ENCODE results near the gene TRH. TPM values are rescaled to one million over a fixed set of nuclear protein-coding genes. Genes with fewer than 3 reads are reported as not detected.
A peak's percentile ranks its signal among the peaks of the same experiment; 100 is the strongest.
"Not testable (repeated sequence)": the region's sequence is repeated elsewhere in the genome, so short reads cannot be mapped to it uniquely, and the experiment has no call there.

TRH gene
- total RNA-seq, 2 experiments from 2014 or later, result not detected

DNA sequence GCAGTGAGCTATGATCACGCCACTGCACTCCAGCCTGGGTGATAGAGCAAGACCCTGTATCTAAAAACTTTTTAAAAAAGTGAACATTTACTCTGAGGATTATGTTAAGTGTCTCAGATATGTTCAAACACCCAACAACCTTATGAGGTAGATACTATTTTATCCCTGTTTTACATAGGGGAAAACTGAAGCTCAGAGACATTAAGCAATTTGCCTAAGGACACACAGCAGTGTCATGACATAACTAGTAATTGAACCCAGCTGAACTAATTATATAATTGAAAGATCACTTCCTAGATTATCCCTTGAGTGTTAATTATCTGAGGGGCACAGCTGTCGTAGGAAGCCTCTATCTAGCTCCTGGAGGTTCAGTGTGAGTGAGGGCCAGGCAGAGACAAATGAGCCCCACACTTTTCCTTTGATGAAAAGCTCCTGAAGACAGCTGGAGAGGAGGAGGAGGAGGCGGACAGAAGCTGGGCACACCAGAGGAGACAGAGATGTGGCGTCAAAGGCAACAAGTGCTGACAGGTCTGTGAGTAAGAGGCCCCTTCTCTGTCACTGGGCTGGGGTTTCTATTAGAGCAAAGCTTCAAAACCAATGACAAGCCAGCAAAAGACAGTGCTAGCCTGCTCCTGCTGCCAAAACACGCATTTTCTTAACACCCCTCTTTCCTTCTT lies 20.5 kb downstream of the TRH start:
- Mint-ChIP-seq H3K4me3 (no peak overlapping the region), H3K36me3 (ENCODE audit: low read depth) (no peaks in the 10 kb centered on the region), H3K9me3 (no peaks in the 10 kb centered on the region), H3K4me1 (no peaks in the 10 kb centered on the region), H3K27me3 (peaks cover 26% of the 10 kb centered on the region), H3K27ac (no peak overlapping the region)
- ChIA-PET CTCF (interaction anchor here (1.0 kb wide), 1 partner anchor 111 kb away, joined by 3 read pairs; no protein-coding TSS in a partner anchor), POLR2A (interaction anchor here (0.8 kb wide), 1 partner anchor 23 kb away, joined by 3 read pairs; no protein-coding TSS in a partner anchor)
- DNase-seq, result no peak

DNA sequence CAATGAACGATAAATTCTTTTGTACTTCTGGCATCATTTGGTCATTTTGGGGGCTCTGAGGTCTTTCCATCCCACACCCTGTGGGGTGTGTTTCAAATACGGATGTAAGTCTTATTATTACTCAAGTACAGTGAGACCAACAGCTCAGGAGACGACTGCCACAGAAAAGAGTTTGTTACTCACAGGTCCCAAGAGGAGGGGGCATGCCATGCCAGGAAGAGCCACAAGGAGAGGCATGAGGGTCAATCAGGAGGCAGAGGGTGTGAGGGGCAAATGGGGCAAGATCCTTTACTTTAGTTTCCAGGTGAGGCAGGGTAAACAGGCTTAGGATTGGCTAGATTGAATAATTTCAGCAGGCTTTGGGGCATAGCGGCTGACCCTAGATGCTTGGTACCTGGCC lies 21.6 kb downstream of the TRH start:
- H3K9me3 Mint-ChIP-seq, result no peaks in the 10 kb centered on the region
- POLR2A ChIA-PET, result no interaction called here
- peaks cover 31% of the 10 kb centered on the region for H3K27me3 Mint-ChIP-seq
- CTCF ChIA-PET, result no interaction called here
- no peak overlapping the region for H3K27ac Mint-ChIP-seq
- no peak overlapping the region for H3K4me3 Mint-ChIP-seq
- no peaks in the 10 kb centered on the region for H3K36me3 Mint-ChIP-seq (ENCODE audit: low read depth)
- no peak for DNase-seq
- no peaks in the 10 kb centered on the region for H3K4me1 Mint-ChIP-seq

DNA sequence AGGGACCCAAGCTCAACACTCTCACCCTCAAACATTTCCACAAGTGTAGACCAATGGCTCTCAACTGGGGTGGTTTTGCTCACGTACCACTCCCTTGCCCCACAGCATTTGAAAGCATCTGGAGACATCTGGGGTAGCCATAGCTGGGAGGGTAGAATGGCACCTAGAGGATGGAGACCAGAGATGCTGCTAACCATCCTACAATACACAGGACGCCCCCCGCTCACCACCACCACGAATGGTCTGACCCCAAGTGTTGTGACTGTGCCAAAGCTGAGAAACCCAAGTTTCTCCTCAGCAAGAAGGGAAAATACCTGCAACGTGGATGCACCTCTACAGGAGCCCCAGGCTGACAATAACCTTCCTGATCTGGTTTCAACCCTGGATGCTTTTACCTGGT lies 24.7 kb downstream of the TRH start:
- H3K4me1 Mint-ChIP-seq; POLR2A ChIA-PET; CTCF ChIA-PET; H3K27ac Mint-ChIP-seq; H3K9me3 Mint-ChIP-seq; DNase-seq; H3K36me3 Mint-ChIP-seq (ENCODE audit: low read depth); H3K4me3 Mint-ChIP-seq: not testable (repeated sequence)
- peaks cover 44% of the 10 kb centered on the region for H3K27me3 Mint-ChIP-seq

DNA sequence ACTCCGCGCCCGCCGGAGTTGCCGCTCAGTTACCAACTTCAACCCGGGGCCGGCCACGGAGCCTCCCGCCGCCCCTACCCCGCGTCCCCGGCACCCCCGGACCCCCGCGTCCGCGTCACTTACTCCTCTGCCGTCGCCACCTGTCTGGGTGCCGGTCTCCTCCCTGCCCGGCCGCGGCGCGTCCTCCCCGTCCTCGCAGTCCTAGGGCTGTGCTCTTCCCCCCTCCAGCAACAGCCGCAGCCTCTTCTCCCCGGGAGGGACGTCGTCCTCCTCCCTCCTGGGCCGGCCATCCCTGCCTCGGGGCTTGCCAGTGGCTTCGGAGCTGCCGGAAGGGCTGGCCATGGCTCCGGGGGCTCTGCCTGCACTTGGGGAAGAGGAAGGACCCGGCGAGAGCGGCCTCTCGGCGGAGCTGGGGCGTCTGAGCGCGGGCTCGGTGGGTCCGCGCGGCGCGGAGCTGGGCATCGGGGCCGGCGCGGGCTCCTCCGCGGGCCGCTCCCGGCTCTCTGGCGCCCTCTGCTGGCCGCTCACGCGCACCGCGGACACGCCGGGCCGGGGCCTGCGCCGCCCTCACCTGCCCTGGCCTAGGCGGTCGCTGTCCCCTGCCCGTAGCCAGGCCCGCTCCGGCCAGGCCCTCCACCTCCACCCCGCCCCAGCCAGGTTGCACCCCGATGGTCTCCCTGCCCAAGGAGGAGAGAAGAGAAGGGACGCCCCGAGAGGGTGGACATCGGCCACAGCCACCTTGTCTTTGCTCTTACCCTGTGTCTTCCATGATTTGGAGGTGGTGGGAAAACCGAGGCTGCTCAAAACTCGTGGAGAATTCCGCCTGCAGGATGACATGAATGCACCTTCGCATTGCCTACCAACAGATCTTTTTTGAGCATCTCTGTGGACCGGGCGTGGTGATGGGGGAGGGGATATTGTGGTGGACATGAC lies 28.4 kb downstream of the TRH start:
- POLR2A ChIA-PET, H3K27ac Mint-ChIP-seq: not testable (repeated sequence)

DNA sequence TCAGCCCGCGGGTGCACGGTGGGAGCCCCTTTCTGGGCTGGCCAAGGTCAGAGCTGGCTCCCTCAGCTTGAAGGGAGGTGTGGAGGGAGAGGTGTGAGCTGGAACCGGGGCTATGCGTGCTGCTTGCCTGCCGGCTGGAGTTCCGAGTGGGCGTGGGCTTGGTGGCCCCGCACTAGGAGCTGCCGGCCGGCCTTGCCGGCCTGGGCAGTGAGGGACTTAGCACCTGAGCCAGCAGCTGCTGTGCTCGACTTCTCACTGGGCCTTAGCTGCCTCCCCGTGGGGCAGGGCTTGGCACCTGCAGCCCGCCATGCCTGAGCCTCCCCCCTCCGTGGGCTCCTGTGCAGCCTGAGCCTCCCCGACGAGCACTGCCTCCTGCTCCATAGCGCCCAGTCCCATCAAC lies 36.0 kb downstream of the TRH start:
- Mint-ChIP-seq H3K9me3 (no peaks in the 10 kb centered on the region), H3K27me3 (peaks cover 17% of the 10 kb centered on the region), H3K4me1 (no peaks in the 10 kb centered on the region), H3K36me3 (ENCODE audit: low read depth) (no peaks in the 10 kb centered on the region), H3K27ac (no peak overlapping the region), H3K4me3 (no peak overlapping the region)
- DNase-seq, result no peak
- POLR2A ChIA-PET, result no interaction called here
- CTCF ChIA-PET, result no interaction called here

More for the DNA sequence above, 28.4 kb downstream of the TRH start:
- peaks cover 48% of the 10 kb centered on the region for H3K27me3 Mint-ChIP-seq
- DNase-seq, result peak; percentile 63
- peak overlapping the region; percentile 21 for H3K4me3 Mint-ChIP-seq
- H3K4me1 Mint-ChIP-seq; H3K36me3 Mint-ChIP-seq (ENCODE audit: low read depth); H3K9me3 Mint-ChIP-seq: not testable (repeated sequence)
- CTCF ChIA-PET, result interaction anchor here (0.7 to 1.5 kb wide), 3 partner anchors 10 to 61 kb away, joined by 3 to 7 read pairs (median 3); no protein-coding TSS in a partner anchor

DNA sequence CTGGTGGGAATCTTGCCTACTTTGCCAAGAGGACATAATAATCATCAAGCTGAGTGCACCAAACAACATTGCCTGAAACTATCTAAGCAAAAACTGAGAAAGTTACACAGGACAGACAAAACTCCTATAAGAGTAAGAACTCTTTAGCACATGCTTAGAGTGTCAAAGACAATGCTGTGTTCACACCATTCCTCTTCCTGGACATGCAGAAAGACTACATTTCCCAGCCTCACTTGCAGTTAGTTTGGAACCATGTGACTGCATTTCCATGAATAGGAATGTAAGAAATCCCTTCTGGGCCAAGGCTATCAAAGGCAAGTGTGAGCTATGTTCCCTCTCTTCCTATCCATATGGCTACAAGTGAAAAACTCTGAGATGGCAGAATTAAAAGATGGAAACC lies 37.6 kb downstream of the TRH start:
- H3K4me1 Mint-ChIP-seq; H3K9me3 Mint-ChIP-seq; H3K27ac Mint-ChIP-seq; H3K27me3 Mint-ChIP-seq; POLR2A ChIA-PET; H3K4me3 Mint-ChIP-seq; H3K36me3 Mint-ChIP-seq (ENCODE audit: low read depth); DNase-seq: not testable (repeated sequence)
- CTCF ChIA-PET, result interaction anchor here (0.7 kb wide), 1 partner anchor 78 kb away, joined by 3 read pairs; no protein-coding TSS in a partner anchor

DNA sequence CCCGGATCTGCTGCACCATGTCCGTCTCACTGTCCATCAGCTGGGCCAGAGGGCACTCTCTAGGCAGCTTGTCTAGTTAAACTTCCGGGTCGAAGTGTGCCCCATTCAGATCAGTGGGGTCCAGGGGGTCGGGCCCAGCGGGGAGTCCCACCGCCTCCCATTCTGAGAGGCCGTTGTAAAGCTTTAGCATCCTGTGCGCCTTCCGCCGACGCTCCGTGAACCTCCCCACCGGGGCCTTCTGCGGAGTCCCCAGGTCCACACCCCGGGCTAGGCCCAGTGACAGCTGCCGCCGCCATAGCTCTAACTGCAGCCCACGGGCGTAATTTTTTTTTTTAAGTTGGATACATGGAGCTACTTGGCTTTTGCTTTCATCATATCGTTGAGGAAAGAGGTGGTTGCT lies 38.7 kb downstream of the TRH start:
- H3K27me3 Mint-ChIP-seq, result peaks cover 12% of the 10 kb centered on the region
- CTCF ChIA-PET, result interaction anchor here (1.0 kb wide), 1 partner anchor 84 kb away, joined by 3 read pairs; no protein-coding TSS in a partner anchor
- H3K27ac Mint-ChIP-seq; H3K9me3 Mint-ChIP-seq; POLR2A ChIA-PET; H3K36me3 Mint-ChIP-seq (ENCODE audit: low read depth); DNase-seq; H3K4me1 Mint-ChIP-seq; H3K4me3 Mint-ChIP-seq: not testable (repeated sequence)

DNA sequence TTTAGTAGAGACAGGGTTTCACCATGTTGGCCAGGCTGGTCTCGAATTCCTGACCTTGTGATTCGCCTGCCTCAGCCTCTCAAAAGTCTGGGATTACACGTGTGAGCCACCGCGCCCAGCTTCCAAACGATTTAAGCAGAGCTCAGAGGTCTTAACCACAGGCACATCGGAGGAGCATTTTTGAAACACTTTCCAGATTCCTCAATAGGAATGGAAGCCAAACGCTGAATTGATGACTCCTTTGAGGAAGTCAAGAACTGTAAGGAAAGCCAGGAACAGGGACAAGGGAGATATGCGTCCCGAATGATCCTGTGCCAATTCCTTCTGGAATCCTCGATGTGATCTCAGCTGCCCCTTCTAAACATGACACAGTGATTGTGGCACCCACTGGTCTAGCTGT lies 40.0 kb downstream of the TRH start:
- ChIA-PET POLR2A (no interaction called here), CTCF (no interaction called here)
- H3K4me1 Mint-ChIP-seq, result no peaks in the 10 kb centered on the region
- DNase-seq, result no peak
- no peaks in the 10 kb centered on the region for H3K9me3 Mint-ChIP-seq
- H3K27me3 Mint-ChIP-seq, result peaks cover 6% of the 10 kb centered on the region
- H3K36me3 Mint-ChIP-seq (ENCODE audit: low read depth), result no peaks in the 10 kb centered on the region
- H3K4me3 Mint-ChIP-seq, result no peak overlapping the region
- no peak overlapping the region for H3K27ac Mint-ChIP-seq

DNA sequence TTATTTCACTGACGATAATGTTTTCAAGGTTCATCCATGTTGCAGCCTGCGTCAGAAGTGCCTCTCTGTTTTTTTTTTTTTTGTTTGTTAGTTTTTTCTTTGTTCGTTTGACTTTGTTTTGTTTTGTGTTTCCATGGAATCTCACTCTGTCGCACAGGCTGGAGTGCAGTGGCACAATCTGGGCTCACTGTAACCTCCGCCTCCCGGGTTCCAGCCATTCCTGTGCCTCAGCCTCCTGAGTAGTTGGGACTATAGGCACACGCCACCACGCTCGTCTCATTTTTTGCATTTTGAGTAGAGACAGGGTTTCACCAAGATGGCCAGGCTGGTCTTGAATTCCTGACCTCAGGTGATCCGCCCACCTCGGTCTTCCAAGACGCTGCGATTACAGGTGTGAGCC lies 43.1 kb downstream of the TRH start:
- H3K4me1 Mint-ChIP-seq; H3K4me3 Mint-ChIP-seq; H3K36me3 Mint-ChIP-seq (ENCODE audit: low read depth); POLR2A ChIA-PET; DNase-seq; H3K27ac Mint-ChIP-seq; H3K9me3 Mint-ChIP-seq: not testable (repeated sequence)
- CTCF ChIA-PET, result interaction anchor here (0.7 kb wide), 1 partner anchor 86 kb away, joined by 3 read pairs; no protein-coding TSS in a partner anchor
- peaks cover 19% of the 10 kb centered on the region for H3K27me3 Mint-ChIP-seq

DNA sequence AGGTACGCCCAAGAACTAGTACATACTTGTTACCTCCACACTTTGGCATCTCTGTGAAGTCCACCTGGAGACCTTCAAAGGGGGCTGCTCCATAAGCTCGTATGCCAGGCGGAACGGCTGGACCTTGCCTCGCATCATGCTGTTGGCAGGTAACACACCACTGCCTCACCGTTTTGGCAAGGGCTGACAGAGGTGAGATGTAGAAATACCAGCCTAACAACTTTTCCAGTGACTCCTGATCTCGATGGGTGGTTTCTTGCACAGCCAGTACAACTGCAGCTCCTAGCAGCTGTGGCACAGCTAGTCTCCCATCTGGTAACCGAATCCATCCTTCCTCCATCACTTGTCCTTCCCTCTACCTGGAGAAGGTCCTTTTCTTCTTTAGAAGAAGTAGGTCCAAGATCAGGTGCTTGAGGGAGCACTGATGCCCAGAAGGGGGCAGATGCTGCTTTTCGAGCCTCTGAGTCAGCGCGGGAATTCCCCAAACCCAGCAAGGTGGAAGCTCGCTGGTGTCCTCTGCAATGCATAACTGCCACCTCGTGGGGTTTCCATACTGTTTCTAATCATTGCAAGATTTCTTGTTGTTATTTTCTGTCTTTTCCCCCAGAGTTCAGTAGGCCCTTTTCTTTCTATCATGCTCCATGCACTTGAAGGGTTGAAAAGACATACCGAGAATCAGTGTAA lies 51.8 kb downstream of the TRH start:
- H3K4me3 Mint-ChIP-seq; H3K27me3 Mint-ChIP-seq; H3K4me1 Mint-ChIP-seq; DNase-seq; H3K9me3 Mint-ChIP-seq; H3K36me3 Mint-ChIP-seq (ENCODE audit: low read depth); POLR2A ChIA-PET; H3K27ac Mint-ChIP-seq: not testable (repeated sequence)
- CTCF ChIA-PET, result interaction anchor here (1.0 to 1.4 kb wide), 3 partner anchors 67 to 79 kb away, joined by 3 to 4 read pairs (median 3); no protein-coding TSS in a partner anchor

DNA sequence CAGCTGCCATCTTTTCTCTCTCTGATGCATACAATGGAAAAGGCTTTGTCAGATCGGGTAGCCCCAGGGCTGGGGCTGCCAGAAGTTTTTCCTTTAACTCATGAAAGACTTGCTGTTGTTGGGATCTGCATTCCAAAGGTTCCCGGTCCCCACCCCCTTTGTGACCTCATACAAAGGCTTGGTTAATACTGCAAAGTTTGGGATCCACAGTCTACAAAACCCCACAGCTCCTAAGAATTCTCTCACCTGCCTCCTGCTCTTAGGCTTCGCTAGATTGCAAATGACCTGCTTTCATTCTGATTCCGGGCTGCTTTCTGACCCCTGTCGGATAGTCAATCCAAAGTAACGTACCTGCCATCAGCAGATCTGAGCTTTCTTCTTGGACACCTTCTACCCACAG lies 52.9 kb downstream of the TRH start:
- H3K9me3 Mint-ChIP-seq; POLR2A ChIA-PET; H3K4me3 Mint-ChIP-seq; DNase-seq; H3K27me3 Mint-ChIP-seq; CTCF ChIA-PET; H3K4me1 Mint-ChIP-seq; H3K36me3 Mint-ChIP-seq (ENCODE audit: low read depth); H3K27ac Mint-ChIP-seq: not testable (repeated sequence)
